GM19372 (cell line): ENCODE data around the gene C2orf66.

ENCODE experiments used
- ATAC-seq: cut with Tn5 transposase; IDR thresholded peaks from one replicate; pipeline ENCODE4 v1.9.1; 2021; ENCODE audit warnings: mild to moderate bottlenecking, low read depth, moderate library complexity; ENCODE audit not compliant: unreplicated experiment

C2orf66 gene

DNA sequence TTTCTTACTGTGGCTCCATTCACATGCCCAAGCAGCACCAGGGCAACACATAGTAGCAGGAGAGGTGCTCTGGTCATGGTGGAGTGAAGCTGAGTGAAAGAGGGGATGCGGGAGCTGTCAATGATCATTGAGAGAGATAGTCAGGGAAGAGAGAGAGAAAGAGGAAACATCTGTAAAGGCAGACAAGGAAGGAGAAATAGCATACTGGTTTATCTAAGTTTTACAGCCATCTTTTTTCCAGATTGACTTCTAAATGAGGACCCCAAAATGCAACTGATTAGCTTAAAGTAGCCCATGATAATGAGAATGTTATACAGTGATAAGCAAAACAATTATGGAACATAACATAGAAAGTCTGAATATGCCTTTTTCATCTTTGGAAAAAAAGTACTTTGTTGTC is at the start of gene C2orf66:
C2orf66 (minus strand) TSS at position 96 of the 400 bp plus-strand sequence; CDS start at position 77, 19 bp downstream.
- ATAC-seq, result no peak

DNA sequence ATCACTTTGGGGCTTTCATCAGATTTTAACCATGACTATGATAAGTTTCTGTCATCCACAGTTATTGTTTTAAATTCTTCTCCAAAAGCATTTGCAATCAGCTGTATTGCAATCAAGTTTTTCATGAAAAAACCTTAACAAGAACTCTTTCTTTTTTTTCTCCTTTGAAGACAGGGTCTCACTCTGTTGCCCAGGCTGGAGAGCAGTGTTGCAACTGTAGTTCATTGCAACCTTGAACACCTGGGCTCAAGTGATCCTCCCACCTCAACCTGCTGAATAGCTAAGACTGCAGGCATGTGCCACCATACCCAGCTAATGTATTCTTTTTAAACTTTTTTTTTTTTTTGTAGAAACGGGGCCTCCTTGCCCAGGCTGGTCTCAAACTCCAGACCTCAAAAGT is 45.5 kb upstream of the C2orf66 start:
- ATAC-seq, result no peak

- no peak for ATAC-seq
Observed at GRCh38 chr2:196853301-196854087, 44.3 kb upstream of the C2orf66 start.

GRCh38 chr2:196851088-196851487 is 41.9 kb upstream of the C2orf66 start:
- no peak for ATAC-seq

DNA sequence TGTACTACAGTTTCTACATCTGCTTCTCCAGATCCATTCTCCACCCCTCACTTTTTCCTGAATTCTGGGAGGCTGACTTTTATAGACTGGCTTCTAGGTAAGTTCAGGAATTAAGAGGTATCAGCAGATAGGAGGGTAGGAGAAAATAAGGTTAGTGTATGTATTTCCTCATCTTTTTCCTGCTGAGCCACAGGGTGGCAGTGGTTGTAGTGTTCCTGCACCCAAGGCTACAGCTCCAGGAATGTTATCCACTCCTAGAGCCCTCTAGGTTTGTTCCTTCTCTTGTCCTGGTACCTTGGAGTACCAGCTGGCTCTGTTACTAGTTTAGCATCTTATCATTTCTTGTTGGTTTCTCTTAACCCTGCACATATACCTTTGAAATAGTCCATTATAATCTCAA is 40.7 kb upstream of the C2orf66 start:
- ATAC-seq, result no peak

- ATAC-seq, result no peak
Observed at GRCh38 chr2:196846295-196846694, 37.1 kb upstream of the C2orf66 start.

- no peak for ATAC-seq
Observed at GRCh38 chr2:196845371-196845770, 36.2 kb upstream of the C2orf66 start.

- no peak for ATAC-seq
Observed at GRCh38 chr2:196840171-196840570, 31.0 kb upstream of the C2orf66 start.

GRCh38 chr2:196839574-196839973 is 30.4 kb upstream of the C2orf66 start:
- no peak for ATAC-seq

DNA sequence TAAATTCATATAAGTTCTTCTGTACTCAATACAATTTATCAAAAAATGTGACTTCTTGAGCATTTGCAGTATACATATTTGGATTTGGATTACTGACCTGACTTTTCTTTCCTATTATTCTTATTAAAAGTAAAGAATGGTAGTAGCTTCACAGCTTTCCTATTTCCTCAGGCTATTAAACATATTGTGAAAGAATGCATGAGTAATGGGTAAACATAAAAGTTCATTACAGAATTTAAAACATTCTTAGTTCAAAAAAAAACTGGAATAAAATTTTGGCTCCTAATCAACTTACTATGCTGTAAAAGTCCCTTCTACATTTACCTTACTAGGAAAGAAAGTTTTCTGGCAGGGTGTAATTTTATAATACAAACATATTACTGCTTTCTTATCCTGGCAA is 27.3 kb upstream of the C2orf66 start:
- no peak for ATAC-seq

GRCh38 chr2:196830701-196831100 is 21.5 kb upstream of the C2orf66 start:
- no peak for ATAC-seq

DNA sequence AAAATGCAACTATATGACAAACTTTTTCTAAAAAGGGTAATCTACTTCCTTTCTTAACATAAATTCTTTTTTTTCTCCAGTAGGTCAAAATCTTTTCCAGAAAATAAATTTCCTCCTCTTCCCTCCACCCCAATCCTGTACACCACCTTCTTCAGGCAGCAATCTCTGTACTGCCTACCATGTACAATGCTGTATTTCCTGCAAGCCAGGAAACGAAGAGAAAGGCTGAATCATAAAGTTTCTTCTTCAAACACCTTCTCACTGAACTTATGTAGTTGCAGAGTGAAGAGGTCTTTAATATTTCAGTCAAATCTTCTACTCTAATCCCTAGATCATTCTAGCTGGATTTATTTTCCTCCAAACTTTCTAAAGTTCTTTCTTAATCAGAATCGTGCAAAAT is 18.2 kb upstream of the C2orf66 start:
- no peak for ATAC-seq

DNA sequence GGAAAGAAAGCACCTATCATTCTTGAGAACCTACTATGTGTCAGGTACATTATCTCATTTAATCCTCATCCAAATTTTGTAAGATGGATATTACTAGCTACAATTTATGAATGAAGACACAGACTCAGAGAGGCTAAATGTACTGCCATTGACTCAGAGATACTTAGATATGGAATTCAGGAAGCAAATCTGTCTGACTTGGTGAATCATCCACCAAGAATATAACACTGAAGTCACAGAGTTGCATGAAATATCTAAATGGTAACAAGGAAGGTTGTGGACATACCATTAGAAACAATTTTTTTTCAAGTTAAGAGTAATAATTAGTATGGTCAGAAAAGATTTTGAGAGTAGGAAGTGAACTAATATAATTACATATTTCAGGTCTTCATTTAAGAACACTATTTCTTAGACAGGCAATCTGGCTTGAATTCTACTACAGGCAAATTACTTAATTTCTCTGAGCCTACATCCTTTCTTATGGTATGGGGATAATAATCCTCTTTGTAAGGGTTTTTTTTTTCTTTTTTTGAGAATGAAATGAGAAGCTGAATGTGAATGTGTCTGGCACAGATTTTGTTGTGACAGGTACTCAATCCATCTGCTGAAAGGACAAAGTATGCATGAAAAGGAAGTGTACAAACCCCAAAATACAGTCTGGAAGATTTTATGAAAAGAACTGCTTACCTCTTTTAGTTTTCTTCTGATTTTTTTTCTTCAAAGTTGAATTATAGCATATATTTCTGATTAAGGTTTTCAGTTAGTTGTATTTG is 14.8 kb upstream of the C2orf66 start:
- ATAC-seq, result no peak

DNA sequence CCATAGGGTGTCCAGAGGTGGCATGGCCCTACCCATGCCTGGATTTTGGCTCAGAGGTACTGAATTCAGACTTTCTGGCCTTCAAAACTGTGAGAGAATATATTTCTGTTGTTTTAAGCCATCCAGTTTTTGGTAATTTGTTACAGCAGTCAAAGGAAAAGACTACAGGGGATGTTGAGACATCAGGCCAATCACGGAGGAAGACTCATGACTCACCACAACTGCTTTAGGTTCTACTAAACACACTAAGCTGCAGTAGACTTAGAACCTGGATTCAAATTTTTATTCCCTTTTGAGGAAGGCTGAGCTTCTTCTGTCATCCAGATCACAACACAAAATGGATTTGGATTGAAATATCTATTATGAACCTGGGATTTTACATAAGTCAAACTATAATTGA is 12.0 kb upstream of the C2orf66 start:
- no peak for ATAC-seq

GRCh38 chr2:196808083-196808665 is 981 bp downstream of the C2orf66 start:
- ATAC-seq, result no peak

DNA sequence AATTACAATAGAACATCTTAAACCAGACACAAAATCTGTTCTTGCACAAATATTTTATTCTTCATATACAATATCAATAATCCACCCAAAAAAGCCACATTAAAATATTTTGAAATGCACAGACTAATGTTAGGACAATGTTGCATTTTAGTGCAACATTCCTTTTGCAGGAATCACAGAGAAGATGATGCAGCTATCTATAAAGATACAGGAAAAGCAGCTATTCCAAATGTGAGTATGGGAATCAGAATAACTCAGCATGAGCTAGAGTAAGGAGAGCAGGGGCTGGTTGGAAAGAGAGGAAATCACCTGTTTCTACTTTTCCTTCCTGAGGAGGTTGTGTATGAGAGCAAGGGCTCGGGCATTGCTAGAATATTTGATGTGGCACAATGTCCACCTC is 4.8 kb downstream of the C2orf66 start:
- no peak for ATAC-seq

DNA sequence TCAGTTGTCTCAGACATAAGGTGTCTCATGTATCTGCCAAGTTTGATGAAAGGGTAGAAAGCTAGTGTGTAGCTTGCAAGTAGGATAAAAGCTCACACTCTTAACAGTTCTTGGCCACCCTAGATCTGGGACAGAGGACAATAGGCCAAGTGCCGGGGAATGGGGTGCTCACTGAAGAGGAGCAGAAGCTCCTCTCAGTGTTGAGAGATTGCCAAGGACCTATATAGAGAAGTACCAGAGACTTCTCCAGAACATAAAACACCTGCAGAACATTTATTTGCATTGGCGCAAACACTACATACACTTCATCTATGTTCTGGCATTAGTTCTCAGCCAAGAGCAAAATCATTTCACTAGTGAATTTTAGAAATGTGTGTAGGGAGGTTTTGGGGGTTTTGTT is 6.8 kb downstream of the C2orf66 start:
- ATAC-seq, result no peak

GRCh38 chr2:196801674-196802261 is 7.4 kb downstream of the C2orf66 start:
- no peak for ATAC-seq

DNA sequence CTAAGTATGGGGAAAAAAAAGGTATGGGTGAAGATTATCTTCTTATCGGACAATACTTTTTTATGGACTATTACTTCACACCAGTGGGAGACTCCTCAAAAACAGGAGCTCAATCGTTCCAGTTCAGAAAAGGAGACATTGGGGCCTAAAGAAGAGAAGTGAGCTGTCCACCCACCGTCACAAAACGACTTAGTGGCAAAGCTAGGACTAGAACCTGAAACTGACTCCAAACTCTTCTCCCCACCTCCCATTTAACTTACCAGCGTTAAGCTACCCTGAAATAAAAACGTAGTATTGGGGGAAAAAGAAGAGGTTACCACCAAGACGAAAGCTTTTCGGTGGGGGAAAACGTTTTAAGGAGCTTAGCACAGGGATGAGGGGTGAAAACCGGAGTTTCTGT is 10.2 kb downstream of the C2orf66 start:
- no peak for ATAC-seq

DNA sequence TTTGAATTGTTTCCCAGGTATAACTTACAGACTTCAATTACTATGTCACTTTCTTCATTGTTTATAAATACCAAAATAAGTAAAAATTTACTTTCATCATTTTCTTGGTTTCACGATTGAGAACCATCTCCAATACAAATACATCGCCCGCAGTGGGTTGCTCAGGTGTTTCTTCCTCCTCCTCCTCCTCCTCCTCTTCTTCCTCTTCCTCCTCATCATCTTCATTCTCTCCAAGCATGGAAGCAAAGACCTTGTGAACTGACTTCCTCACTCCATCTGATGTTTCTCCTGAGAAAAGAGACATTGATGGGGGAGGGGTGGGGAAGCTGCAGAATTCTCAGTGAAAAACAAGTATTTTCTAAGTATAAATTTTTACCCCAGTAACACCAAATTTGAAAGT is 16.3 kb downstream of the C2orf66 start:
- ATAC-seq, result no peak

DNA sequence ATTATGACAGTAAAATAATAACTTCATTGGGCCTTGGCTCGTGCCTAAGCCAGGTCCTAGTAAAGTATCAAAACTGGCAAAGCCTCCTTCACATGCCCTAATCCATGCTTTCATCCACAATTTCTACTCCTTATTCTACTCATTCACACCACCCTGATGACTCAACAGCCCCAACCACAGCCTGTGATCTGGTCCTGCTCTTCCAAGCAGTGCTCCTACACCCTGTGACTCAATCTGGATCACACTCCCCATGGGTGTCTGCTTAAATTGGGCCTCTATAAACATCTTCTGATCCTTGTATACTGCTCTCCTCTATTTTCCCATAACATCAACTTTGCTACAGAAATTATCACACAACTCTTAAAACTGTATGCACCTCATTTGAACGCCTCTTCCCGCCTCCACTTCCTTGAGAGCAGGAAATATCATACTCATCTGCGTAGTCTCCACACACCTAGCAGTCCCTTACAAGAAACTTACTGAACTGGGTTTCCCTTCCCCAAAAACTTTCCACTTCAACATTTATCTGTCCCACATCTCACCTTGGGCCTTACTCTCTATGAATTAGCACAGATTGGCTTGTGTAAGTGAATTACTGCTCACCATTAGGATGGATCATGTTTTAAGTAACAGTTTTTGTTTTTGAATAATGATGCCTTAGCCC is 25.6 kb downstream of the C2orf66 start:
- ATAC-seq, result no peak
